ENCODE measurements around the gene GRK5.
"Not testable (repeated sequence)": the region's sequence is repeated elsewhere in the genome, so short reads cannot be mapped to it uniquely, and the experiment has no call there.

Gene GRK5

DNA sequence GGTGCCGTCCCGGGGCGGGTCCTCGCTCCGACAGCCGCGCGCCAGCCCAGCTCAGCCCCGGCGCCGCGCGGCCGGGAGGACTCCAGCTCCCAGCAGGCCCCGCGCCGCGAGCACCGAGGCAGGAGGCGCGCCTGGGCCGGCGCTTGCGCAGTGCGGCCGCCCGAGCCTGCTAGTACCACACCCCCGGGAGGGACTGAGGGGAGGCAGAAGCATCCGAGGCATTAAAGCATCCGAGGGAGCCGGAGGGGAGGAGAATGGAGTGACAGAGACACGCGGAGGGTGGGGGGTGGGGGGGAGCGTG is at the start of gene GRK5:
GRK5 (plus strand) TSS at position 206 of the 301 bp plus-strand sequence. CDS start 347 bp downstream, outside the sequence.
- no peak for TF ChIP-seq GATA1 (IDR thresholded peaks at IDR 0.05; ENCODE audit: low read depth, low read length)
- no peak for TF ChIP-seq POLR2A (IDR thresholded peaks at IDR 0.05; ENCODE audit: low read length)

GRCh38 chr10:119159332-119159731 is 48.0 kb upstream of the GRK5 start:
- no peak for TF ChIP-seq POLR2A (IDR thresholded peaks at IDR 0.05; ENCODE audit: low read length)
- TF ChIP-seq GATA1 (IDR thresholded peaks at IDR 0.05; ENCODE audit: low read depth, low read length), result no peak
- DNase-seq, result no peak

More for the DNA sequence above, at the start of gene GRK5:
- peak; percentile 95 to 97 for DNase-seq

DNA sequence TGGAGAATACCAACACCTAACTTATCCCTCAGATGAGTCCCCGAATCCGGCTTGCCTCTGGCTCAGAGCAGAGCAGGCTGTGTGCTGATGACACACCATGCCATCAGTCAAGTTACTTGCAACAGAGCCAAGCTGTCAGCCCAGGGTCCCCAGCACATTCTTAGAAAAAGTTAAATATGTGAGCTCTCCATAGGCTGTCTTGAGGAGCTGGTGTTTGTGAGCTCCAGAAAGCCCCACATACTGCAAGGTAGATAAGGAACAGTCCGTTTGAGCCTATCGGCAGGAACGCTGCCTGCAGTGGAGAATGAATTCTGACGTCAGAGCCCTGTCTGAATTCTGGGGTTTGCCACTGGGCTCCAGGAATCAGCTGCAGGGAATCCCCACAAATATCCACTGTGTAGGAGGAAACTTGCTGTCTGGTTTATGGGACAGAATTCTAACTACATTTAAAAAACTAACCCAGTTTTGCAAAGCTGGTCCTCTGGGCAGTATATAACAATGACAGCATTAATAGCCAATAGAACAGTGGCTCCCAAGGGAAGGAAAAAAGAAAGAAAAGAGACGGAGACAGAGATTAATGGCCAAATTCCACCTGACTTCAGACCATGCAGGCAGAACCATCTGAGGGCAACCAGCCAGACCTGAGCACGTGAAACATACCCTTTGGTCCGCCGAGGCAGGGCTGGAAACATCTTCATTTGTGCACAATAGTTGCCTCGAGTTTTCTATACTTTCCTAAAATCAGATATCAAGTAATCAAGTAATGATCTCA is 45.5 kb upstream of the GRK5 start:
- DNase-seq, result peak; percentile 46 to 49

GRCh38 chr10:119162452-119163092 is 44.8 kb upstream of the GRK5 start:
- no peak for DNase-seq
- TF ChIP-seq POLR2A (IDR thresholded peaks at IDR 0.05; ENCODE audit: low read length), result no peak
- TF ChIP-seq GATA1 (IDR thresholded peaks at IDR 0.05; ENCODE audit: low read depth, low read length), result no peak

More for the DNA sequence above, 45.5 kb upstream of the GRK5 start:
- TF ChIP-seq GATA1 (IDR thresholded peaks at IDR 0.05; ENCODE audit: low read depth, low read length) (no peak), POLR2A (IDR thresholded peaks at IDR 0.05; ENCODE audit: low read length) (no peak)

- TF ChIP-seq GATA1 (IDR thresholded peaks at IDR 0.05; ENCODE audit: low read depth, low read length) (no peak), POLR2A (IDR thresholded peaks at IDR 0.05; ENCODE audit: low read length) (peak; percentile 72)
- DNase-seq, result peak; percentile 86 to 88
Measured at GRCh38 chr10:119165171-119166117, 41.9 kb upstream of the GRK5 start, which contains the start of gene SFXN4. TSS of gene SFXN4 (minus strand) at chr10:119165714. CDS start at chr10:119165647, 67 bp downstream.

DNA sequence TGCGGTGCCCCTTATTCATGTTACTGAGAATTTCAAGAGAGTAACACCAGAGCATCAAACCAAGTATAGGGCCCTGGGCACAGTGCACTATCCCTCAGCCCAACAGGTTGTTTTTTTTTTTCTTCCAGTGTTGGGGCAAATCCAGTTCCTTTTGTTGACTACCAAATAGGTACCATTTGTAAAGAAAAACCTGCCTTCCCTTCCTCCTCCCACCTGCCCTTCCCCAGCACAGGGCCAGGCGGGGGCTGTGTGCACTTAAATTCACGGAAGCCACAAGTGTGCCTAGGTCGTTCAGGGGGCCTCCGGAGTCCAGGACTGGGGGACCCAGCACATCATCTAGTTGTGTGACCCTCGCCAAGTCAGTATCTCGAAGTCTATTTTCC is 41.3 kb upstream of the GRK5 start:
- TF ChIP-seq GATA1 (IDR thresholded peaks at IDR 0.05; ENCODE audit: low read depth, low read length) (no peak), POLR2A (IDR thresholded peaks at IDR 0.05; ENCODE audit: low read length) (no peak)
- DNase-seq, result no peak

- no peak for DNase-seq
- TF ChIP-seq GATA1 (IDR thresholded peaks at IDR 0.05; ENCODE audit: low read depth, low read length) (no peak), POLR2A (IDR thresholded peaks at IDR 0.05; ENCODE audit: low read length) (no peak)
Measured at GRCh38 chr10:119166564-119166963, 40.8 kb upstream of the GRK5 start.

- TF ChIP-seq POLR2A (IDR thresholded peaks at IDR 0.05; ENCODE audit: low read length) (no peak), GATA1 (IDR thresholded peaks at IDR 0.05; ENCODE audit: low read depth, low read length) (no peak)
- DNase-seq, result no peak
Measured at GRCh38 chr10:119167041-119167440, 40.3 kb upstream of the GRK5 start.

- TF ChIP-seq POLR2A (IDR thresholded peaks at IDR 0.05; ENCODE audit: low read length) (no peak), GATA1 (IDR thresholded peaks at IDR 0.05; ENCODE audit: low read depth, low read length) (no peak)
- DNase-seq, result peak in 1 of 2 experiments; percentile 22
Measured at GRCh38 chr10:119174109-119174508, 33.3 kb upstream of the GRK5 start.

- TF ChIP-seq GATA1 (IDR thresholded peaks at IDR 0.05; ENCODE audit: low read depth, low read length) (no peak), POLR2A (IDR thresholded peaks at IDR 0.05; ENCODE audit: low read length) (no peak)
- DNase-seq, result no peak
Measured at GRCh38 chr10:119176166-119176565, 31.2 kb upstream of the GRK5 start.

DNA sequence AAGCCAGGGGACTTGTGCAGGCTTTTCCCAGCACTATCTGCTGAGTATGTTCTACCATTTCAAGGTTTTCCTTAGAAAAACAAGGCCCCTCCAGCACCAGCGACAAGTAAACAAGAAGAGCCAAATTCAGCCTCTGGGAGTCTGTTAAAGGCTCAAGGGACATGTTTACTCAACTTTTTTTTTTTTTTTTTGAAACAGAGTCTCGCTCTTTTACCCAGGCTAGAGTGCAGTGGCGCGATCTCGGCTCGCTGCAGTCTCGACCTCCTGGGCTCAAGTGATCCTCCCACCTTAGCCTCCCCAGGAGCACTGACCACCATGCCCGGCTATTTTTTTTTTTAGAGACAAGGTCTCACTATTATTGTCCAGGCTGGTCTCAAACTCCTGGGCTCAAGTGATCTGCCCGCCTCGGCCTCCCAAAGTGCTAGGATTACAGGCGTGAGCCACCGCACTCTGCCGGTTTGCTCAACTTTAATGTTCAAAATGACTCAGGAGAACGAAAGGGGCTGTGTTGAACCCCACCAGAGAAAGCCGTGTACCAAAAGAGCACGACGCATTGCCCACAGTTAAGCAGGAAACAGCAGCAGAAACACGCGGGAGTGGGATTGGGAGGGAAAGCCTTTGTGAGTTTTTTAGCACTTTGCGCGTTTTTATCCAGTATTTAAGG is 29.5 kb upstream of the GRK5 start:
- TF ChIP-seq POLR2A (IDR thresholded peaks at IDR 0.05; ENCODE audit: low read length) (no peak), GATA1 (IDR thresholded peaks at IDR 0.05; ENCODE audit: low read depth, low read length) (no peak)
- no peak for DNase-seq

DNA sequence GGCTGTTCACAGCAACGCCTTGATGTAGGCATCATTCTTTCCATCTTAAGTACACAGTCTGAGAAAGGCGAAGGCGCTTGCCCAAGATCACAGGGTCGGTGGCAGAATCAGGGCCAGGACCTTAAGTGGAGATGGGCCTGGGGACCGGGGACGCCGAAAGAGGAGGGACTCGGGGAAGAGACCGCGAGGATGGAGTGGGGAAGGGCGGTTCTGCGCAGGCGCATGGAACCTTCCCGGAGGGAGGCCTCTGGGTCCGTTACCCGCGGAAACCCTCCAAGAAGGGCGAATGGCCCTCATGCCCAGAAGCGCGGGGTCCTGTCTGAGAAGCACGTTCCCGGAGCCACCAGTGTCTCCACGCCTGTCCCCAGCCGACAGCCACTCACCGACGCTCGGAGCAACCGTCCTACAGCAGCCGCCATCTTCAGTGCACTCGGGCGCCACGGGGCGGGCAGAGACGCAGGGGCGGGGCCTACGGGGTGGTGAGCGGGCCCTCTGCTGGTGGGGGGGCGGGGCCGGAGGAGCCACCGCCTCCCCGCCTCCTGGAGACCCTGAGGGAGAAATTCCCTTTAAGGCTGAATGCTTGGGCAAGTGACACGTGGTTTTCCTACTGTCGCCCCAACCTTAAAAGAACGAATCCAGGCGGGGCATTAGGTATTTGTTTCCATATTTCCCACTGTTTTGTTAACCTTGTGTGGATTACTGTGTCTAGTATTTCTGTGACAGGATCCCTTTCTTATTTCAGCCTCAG is 28.8 kb upstream of the GRK5 start, which contains the start of gene PRDX3:
PRDX3 (minus strand) TSS at position 441 of the 748 bp plus-strand sequence; CDS start at position 419, 22 bp downstream.
- DNase-seq, result peak; percentile 91 to 95
- no peak for TF ChIP-seq GATA1 (IDR thresholded peaks at IDR 0.05; ENCODE audit: low read depth, low read length)
- peak; percentile 90 for TF ChIP-seq POLR2A (IDR thresholded peaks at IDR 0.05; ENCODE audit: low read length)

- DNase-seq, result not testable (repeated sequence)
Measured at GRCh38 chr10:119180850-119181400, 26.4 kb upstream of the GRK5 start.

Measured in erythroblast (primary cell).